ENCODE measurements around the gene WDR46. TPM values are rescaled to one million over a fixed set of nuclear protein-coding genes. Genes with fewer than 3 reads are reported as not detected.

Gene WDR46
- total and polyA plus RNA-seq, 2 of the 8 experiments (the other 6 are each of a cell fraction or from before 2014, with no cell fraction given): 69.7 to 91.0 TPM

DNA sequence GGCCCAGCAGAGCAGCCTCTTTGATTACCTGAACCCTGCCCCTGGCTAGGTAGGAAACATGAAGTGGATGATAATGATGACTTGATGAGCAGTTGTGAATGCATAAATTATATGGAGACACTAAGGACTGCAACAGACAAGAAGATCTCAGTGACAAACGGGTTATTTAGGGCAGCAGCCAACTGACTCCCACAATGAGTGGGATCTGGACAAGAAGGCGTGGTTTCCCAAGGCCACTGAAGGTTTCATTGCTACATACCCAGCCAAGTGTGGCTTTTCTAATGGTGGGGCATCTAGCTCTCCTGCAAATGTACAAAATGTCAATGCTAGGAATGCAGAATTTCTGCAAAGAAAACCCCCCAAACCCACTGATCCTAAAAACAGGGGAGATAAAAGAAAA, 51.3 kb downstream of the WDR46 start (continued):
- TF ChIP-seq RXRA (IDR thresholded peaks at IDR 0.05; ENCODE audit: insufficient read depth, low read depth, low read length): no peak
- no peak for TF ChIP-seq CHD1 (IDR thresholded peaks at IDR 0.05; ENCODE audit: low read depth, low read length)
